Neural cell (in vitro differentiated cells): ENCODE results near the gene SYT13. TPM values are rescaled to one million over a fixed set of nuclear protein-coding genes. Genes with fewer than 3 reads are reported as not detected.

Source experiments
- H2AFZ ChIP-seq: fragments of 200-600, 300-800 bp; sonication (generic), shearing (Covaris generic); 2 replicates; pipeline ENCODE4 v1.6.0; 2014; ENCODE audit warnings: low read depth, mild to moderate bottlenecking, antibody characterized with exemption, low read length, moderate library complexity
- H3F3A ChIP-seq: fragments of 200-600 bp; shearing (Covaris generic); 2 replicates; pipeline ENCODE4 v1.6.1; 2016; ENCODE audit warnings: mild to moderate bottlenecking, moderate library complexity, mixed read lengths, antibody characterized with exemption, low read length; ENCODE audit not compliant: insufficient read depth, poor library complexity, severe bottlenecking
- H3K27ac ChIP-seq: fragments of 200-600, 300-800 bp; sonication (generic), shearing (Covaris generic); 2 replicates; pipeline ENCODE4 v1.5.1; 2014; ENCODE audit warnings: mild to moderate bottlenecking, low read length, moderate library complexity
- H3K27me3 ChIP-seq: fragments of 300-800, 200-600 bp; sonication (generic), shearing (Covaris generic); 2 replicates; pipeline ENCODE4 v1.6.0; 2014; ENCODE audit warnings: mild to moderate bottlenecking, low read depth, low read length, moderate library complexity; ENCODE audit not compliant: insufficient read depth
- H3K36me3 ChIP-seq: fragments of 300-800, 200-600 bp; sonication (generic), shearing (Covaris generic); 2 replicates; pipeline ENCODE4 v1.5.1; 2014; ENCODE audit warnings: mild to moderate bottlenecking, antibody characterized with exemption, low read length, moderate library complexity; ENCODE audit not compliant: insufficient read depth
- H3K4me2 ChIP-seq: fragments of 300-800, 200-600 bp; sonication (generic), shearing (Covaris generic); 2 replicates; pipeline ENCODE4 v1.6.0; 2014; ENCODE audit warnings: mild to moderate bottlenecking, low read length
- H3K4me3 ChIP-seq: fragments of 300-800, 200-600 bp; sonication (generic), shearing (Covaris generic); 2 replicates; pipeline ENCODE4 v1.5.1; 2014; ENCODE audit warnings: mild to moderate bottlenecking, low read length, moderate library complexity
- H3K79me2 ChIP-seq: fragments of 200-600 bp; shearing (Covaris generic); replicated peaks from 2 replicates; pipeline ENCODE4 v1.6.0; 2014; ENCODE audit warnings: mild to moderate bottlenecking, low read length, moderate library complexity; ENCODE audit not compliant: insufficient read depth
- H3K9ac ChIP-seq: fragments of 300-800, 200-600 bp; sonication (generic), shearing (Covaris generic); 2 replicates; pipeline ENCODE4 v1.6.1; 2016; ENCODE audit warnings: mild to moderate bottlenecking, low read length, mixed read lengths
- H3K9me2 ChIP-seq: fragments of 200-600 bp; shearing (Covaris generic); 2 replicates; pipeline ENCODE4 v1.6.1; 2016; ENCODE audit warnings: mild to moderate bottlenecking, low read length, mixed read lengths; ENCODE audit not compliant: insufficient read depth
- H3K9me3 ChIP-seq: fragments of 200-600, 300-800 bp; sonication (generic), shearing (Covaris generic); 2 replicates; pipeline ENCODE4 v1.6.1; 2016; ENCODE audit warnings: mild to moderate bottlenecking, mixed run types, low read length, moderate library complexity, mixed read lengths
- H4K20me1 ChIP-seq: fragments of 200-600 bp; shearing (Covaris generic); 2 replicates; pipeline ENCODE4 v1.6.1; 2016; ENCODE audit warnings: mild to moderate bottlenecking, mixed run types; ENCODE audit not compliant: insufficient read depth
- CTCF ChIP-seq: fragments of 450-650 bp; IDR thresholded peaks from 2 replicates; pipeline ENCODE4 v1.5.1; 2014; ENCODE audit warnings: antibody characterized with exemption, mild to moderate bottlenecking, moderate library complexity; ENCODE audit not compliant: poor library complexity, severe bottlenecking
- EP300 ChIP-seq: fragments of 450-650 bp; conservative IDR thresholded peaks from 2 replicates; pipeline ENCODE4 v1.6.1; 2014; ENCODE audit warnings: antibody characterized with exemption, mild to moderate bottlenecking, moderate library complexity; ENCODE audit not compliant: poor library complexity, severe bottlenecking
- EZH2 ChIP-seq: fragments of 200-600, 300-800 bp; shearing (Covaris generic), sonication (generic); IDR thresholded peaks from 2 replicates; pipeline ENCODE4 v1.6.1; 2014; ENCODE audit warnings: antibody characterized with exemption, low read length, borderline replicate concordance, mild to moderate bottlenecking; ENCODE audit not compliant: insufficient read depth, poor library complexity, severe bottlenecking
- MXI1 ChIP-seq: fragments of 450-650 bp; conservative IDR thresholded peaks from 2 replicates; pipeline ENCODE4 v1.6.1; 2014; ENCODE audit warnings: antibody characterized with exemption, mild to moderate bottlenecking; ENCODE audit not compliant: poor library complexity, severe bottlenecking
- POLR2AphosphoS5 ChIP-seq: IDR thresholded peaks from 2 replicates; pipeline ENCODE4 v1.6.1; 2012
- RAD21 ChIP-seq: fragments of 450-650 bp; conservative IDR thresholded peaks from 2 replicates; pipeline ENCODE4 v1.6.1; 2014; ENCODE audit warnings: antibody characterized with exemption, mild to moderate bottlenecking, moderate library complexity
- REST ChIP-seq: IDR thresholded peaks from 2 replicates; pipeline ENCODE4 v1.6.1; 2012; ENCODE audit warnings: borderline replicate concordance
- SMC3 ChIP-seq: fragments of 450-650 bp; conservative IDR thresholded peaks from 2 replicates; pipeline ENCODE4 v1.6.1; 2014; ENCODE audit warnings: antibody characterized with exemption, mild to moderate bottlenecking, moderate library complexity; ENCODE audit not compliant: poor library complexity
- polyA plus RNA-seq: library from polyadenylated mRNA; depleted of rRNA; stranded (reverse); fragments of >200 nt; gene quantifications from 2 replicates; pipeline ENCODE4 v1.2.3, GENCODE V29; 2014

SYT13 gene
- polyA plus RNA-seq, 1 donor from 2014 or later, result 60.8 TPM

GRCh38 chr11:45322891-45323600 is 36.9 kb upstream of the SYT13 start:
- Histone ChIP-seq H3K4me3 (no peak overlapping the region), H3K4me2 (no peak overlapping the region), H3K27me3 (no peaks in the 10 kb centered on the region), H3K79me2 (no peaks in the 10 kb centered on the region), H3K9me3 (no peaks in the 10 kb centered on the region), H3K27ac (no peak overlapping the region), H2AFZ (no peak overlapping the region), H3K36me3 (no peaks in the 10 kb centered on the region), H4K20me1 (no peaks in the 10 kb centered on the region), H3K9ac (no peak overlapping the region), H3K9me2 (no peaks in the 10 kb centered on the region), H3F3A (no peaks in the 10 kb centered on the region)
- TF ChIP-seq CTCF, result no peak

GRCh38 chr11:45322111-45322705 is 36.1 kb upstream of the SYT13 start:
- H3K9me3 ChIP-seq, result no peaks in the 10 kb centered on the region
- H3K9me2 ChIP-seq, result no peaks in the 10 kb centered on the region
- no peaks in the 10 kb centered on the region for H3K79me2 ChIP-seq
- H3K36me3 ChIP-seq, result no peaks in the 10 kb centered on the region
- H3K4me3 ChIP-seq, result no peak overlapping the region
- no peaks in the 10 kb centered on the region for H4K20me1 ChIP-seq
- H3K27ac ChIP-seq, result no peak overlapping the region
- H2AFZ ChIP-seq, result no peak overlapping the region
- TF ChIP-seq MXI1 (no peak), RAD21 (no peak), SMC3 (no peak), POLR2AphosphoS5 (no peak), EP300 (no peak), REST (no peak), EZH2 (no peak)
- no peak overlapping the region for H3K4me2 ChIP-seq
- H3F3A ChIP-seq, result no peaks in the 10 kb centered on the region
- no peak overlapping the region for H3K9ac ChIP-seq
- H3K27me3 ChIP-seq, result no peaks in the 10 kb centered on the region
